GM18520 (cell line): ENCODE results near the gene LCN1.
"Not testable (repeated sequence)": the region's sequence is repeated elsewhere in the genome, so short reads cannot be mapped to it uniquely, and the experiment has no call there.

Experiments used
- ATAC-seq: cut with Tn5 transposase; IDR thresholded peaks from one replicate; pipeline ENCODE4 v1.9.1; 2021; ENCODE audit not compliant: unreplicated experiment

The LCN1 gene

GRCh38 chr9:135522137-135522877, 1.1 kb downstream of the LCN1 start:
- ATAC-seq, result no peak

DNA sequence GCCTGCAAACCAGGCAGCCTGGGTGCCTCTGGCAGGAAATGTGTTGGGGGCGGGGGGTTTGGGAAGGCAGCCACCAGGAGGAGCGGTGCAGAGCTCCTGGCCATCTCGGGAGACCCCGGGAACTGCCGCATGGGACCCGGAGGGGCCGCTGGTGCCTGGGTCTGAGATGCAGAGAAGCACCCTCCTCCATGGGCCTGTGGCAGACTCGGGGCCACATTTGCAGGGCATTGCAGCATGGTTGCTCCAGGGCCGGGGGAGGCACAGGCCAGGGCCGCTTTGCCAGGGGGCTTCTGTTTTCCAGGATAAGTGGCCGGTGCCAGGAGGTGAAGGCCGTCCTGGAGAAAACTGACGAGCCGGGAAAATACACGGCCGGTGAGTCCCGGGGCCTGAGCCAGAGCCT, 1.7 kb downstream of the LCN1 start:
- ATAC-seq, result no peak

GRCh38 chr9:135523521-135524129, 2.4 kb downstream of the LCN1 start:
- ATAC-seq, result no peak

DNA sequence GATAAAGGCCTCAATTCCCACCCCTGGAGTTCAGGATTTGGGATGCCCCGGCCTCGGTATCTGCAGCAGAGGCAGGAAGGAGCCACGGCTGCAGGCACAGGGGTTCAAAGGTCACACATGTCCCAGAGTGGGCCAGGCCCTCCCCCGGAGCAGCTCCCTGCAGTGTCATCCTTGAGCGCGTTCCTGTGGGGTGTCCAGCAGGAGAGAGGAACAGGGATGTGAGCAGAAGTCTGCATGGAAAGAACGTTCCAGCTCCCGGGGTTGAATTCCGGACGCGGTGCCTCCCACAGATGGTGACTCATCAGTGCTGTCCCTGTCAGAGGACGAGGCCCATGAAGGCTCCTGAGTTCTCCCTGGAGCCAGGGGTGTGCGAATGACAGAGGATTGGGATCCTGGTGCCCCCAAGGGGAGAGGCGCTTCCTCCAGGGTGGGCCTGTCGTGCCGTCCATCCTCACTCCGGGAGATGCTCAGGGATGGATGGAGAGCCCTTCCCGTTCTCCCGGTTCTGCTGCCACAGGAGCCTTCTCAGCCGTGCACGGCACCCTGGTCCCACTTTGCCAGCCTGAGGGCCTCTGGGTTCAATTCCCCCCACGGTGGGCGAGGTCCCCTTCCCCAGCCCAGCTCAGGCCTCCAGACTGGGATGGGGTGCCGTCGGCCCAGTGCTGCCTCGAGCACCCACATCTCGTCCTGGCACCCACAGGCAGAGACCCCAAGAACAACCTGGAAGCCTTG, 3.1 kb downstream of the LCN1 start:
- no peak for ATAC-seq

GRCh38 chr9:135525241-135526088, 4.2 kb downstream of the LCN1 start:
- ATAC-seq, result no peak

DNA sequence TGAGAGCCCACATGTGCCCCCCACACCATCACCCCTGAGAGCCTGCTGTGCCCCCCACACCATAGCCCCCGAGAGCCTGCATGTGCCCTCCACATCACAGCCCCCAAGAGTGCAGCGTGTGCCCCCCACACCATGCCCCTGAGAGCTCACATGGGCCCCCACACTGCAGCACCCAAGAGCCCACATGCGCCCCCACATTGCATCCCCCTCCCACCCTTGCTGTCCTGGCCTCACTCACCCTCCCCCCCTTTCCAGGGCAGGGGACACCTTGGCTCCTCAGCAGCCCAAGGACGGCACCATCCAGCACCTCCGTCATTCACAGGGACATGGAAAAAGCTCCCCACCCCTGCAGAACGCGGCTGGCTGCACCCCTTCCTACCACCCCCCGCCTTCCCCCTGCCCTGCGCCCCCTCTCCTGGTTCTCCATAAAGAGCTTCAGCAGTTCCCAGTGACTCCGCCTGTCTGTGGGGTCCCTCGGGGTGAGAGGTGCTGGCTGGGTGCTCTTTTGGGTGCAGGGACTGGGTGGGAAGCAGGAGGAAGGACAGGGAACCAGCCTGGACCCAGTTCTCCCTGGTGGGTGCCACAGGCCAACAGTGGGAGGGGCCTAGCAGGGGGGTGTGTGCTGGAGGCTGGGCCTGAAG, 5.0 kb downstream of the LCN1 start:
- no peak for ATAC-seq

DNA sequence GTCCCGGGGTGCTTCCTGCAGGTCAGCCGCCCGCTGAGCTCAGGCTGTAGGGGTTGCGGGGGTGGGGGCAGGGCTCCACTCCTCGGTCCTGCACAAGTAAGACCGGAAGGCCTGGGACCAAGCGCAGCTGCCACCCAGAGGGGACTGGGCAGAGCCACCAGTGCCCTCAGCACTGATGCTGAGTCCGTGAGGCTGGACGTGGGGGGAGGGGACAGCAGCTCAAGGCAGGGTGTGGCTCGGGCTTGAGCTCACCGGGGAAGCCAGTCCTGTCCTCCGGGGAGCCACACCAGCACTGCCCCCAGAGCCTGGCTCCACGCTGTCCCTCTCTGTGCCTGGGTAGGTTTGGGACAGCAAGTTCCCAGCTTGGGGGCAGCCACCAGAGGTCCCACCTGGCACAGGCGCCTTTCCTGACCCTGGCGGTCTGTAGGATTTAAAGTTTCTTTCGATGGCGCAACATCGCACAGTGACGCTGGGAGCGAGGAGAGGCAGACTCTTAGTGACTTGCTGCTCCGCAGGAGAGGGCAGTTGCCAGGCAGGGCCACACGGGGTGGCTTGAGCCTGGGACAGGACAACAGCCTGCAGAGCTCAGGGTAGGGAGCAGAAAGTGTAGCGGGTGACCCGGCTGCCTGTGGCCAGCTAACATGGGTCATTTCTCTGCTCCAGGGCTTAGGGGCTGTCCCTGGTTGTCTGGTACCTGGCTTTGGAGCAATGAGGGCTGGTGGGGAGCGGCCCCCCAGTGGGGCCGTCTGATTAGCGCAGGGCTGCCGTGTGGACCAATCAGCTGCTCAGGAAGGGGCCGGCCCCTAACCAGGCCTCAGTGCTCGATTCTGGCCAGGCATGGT, 5.7 kb downstream of the LCN1 start:
- no peak for ATAC-seq

GRCh38 chr9:135528842-135529435, 7.7 kb downstream of the LCN1 start:
- not testable (repeated sequence) for ATAC-seq

- ATAC-seq, result no peak
Observed at GRCh38 chr9:135530146-135530545, 8.9 kb downstream of the LCN1 start.

DNA sequence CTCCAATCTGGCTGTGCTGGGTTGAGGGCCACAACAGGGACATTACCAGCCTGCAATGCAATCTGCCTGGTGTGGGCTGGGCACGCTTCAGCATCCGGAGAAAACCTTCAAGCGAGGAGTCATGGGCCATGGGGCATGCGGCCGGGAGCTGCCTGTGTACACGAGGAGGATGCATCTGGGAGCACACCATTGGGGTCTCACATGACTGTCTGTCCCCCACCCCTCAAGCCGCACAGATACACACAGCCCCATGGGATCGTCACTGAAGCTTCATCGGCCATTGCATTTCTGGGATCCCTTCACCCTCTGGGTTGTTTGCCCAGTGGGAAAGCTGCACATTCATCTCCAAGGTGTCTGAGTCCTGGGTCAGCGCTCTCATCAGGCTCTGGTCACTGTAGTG, 9.9 kb downstream of the LCN1 start:
- no peak for ATAC-seq

DNA sequence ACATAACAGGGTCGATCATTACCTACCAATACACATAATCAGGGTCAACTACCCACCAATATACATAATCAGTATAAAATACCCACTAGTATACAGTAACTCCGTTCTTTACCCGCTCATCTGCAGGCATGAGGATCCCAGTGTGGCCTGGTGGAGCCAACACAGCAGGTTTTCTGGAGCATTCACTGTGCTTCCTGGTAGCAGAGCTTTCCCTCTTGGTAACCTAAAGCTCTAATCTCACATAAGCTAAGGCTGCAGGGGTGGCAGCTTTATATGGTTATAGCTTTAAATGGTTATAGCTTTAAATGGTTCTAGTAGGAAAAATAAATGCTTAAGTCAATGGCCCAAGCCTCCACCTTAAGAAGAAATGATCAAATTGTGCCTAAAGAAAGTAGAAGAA, 11.9 kb downstream of the LCN1 start:
- no peak for ATAC-seq

DNA sequence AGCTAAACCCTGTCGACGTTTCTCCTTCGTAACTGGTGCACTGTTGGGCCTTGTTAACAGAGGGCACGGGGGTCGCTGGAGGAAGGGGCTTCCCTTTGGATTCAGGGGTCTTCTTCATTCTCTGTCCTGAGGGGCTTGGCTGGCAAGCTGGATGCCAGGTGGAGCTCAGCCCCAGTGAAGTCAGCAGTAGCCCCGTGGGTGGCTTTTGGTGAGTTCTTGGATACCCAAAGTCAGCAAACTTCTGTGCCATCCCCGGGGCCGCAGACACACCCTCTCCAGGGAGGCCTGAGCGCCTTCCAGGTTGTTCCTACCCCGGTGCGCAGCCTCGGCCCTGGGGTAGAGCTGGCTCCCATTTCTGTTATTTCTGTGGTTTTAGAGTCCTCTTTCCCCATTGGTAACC, 12.4 kb downstream of the LCN1 start:
- ATAC-seq, result no peak

- not testable (repeated sequence) for ATAC-seq
Observed at GRCh38 chr9:135534192-135534711, 13.0 kb downstream of the LCN1 start.

DNA sequence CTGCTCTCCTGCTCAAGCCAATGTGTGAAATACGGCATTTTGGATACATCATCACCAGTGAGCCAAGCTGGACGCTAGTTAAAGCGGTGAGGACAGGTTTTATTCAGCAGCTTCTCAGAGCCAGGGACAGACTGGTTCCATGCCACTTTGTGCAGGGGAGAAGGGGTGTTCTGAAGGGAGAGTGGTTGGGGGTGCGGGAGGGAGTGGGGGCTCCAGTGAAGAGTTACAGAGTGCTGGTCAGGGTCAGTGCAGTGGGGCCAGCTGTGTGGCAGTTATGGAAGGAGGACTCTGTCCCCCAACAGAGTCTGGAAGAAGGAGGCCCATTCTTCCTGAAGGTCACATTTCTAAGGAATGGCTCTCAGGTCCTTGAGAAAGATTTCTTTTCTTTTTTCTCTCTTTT, 13.6 kb downstream of the LCN1 start:
- ATAC-seq, result not testable (repeated sequence)

DNA sequence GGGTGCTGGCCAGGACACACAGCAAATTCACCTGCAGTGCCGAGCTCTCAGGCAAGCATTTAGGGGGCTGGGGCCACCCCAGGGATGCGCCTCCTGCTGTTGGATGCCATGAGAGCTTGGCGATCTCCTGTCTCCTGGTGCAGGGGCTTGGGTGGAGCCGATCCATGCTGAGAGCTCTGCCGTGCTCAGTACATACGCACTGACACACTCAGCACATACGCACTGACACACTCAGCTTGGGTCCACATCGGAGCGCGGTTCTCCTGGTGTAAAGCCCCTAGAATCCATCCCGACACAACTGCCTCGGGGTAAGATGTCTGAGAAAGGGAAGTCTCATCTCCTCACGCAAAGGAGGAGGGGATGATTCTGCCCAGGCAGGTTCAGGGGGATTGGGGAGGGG, 14.4 kb downstream of the LCN1 start:
- not testable (repeated sequence) for ATAC-seq

- ATAC-seq, result no peak
Observed at GRCh38 chr9:135536216-135536615, 15.0 kb downstream of the LCN1 start.

- not testable (repeated sequence) for ATAC-seq
Observed at GRCh38 chr9:135543262-135543894, 22.1 kb downstream of the LCN1 start.

DNA sequence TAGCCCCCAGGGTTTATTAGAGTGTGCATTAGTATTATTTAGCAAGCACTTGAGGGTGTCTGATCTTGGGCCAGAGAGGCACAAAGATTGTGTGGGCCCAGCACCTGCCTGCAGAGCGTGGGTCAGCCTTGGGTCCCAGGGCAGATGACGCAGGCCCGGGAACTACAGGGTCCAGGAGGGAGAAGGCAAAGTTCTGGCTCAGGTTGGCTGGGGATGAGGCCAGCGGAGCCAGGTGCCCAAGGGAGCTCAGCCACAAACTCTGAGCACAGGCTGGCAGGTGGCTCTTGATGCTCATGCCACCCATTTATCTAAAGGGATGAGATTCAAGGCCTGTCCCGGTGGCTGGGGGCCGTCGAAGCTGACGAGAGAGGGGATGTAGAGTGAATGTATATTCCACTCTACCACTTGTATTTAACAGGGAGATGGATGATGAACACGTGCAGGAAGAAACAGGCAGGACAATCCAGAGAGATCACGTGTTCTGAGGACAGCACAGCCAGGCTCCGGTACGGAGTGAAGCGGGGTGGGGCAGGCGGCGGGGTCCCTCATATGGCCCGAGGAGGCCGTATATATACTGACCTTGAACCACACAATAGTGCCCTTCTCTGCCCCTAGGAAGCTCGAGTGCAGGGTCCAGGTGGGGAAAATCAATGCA, 23.9 kb downstream of the LCN1 start:
- ATAC-seq, result no peak
